ENCODE measurements around the gene LIN7A. TPM values are rescaled to one million over a fixed set of nuclear protein-coding genes. Genes with fewer than 3 reads are reported as not detected.

Gene LIN7A
- polyA plus RNA-seq, 4 donors = 0.27 to 9.0 (median 0.62) TPM

- whole genome bisulfite sequencing, 3 donors = 70 to 84% (median 73%) methylated on average over 2 of the region's 2 CpGs
- no peak for FAIRE-seq
These were observed 189.9 kb downstream of the LIN7A start for GRCh38 chr12:80747800-80748199.

GRCh38 chr12:80745851-80746505, 191.8 kb downstream of the LIN7A start:
- H3K9me3 ChIP-seq (ENCODE audit: control insufficient read depth in 2 of 2, insufficient read depth in 1 of 2, low read depth in 1 of 2, low read length in 1 of 2) = no peaks in the 10 kb centered on the region
- H3K27me3 ChIP-seq (ENCODE audit: control insufficient read depth in 3 of 3, insufficient read depth in 3 of 3, low read length in 3 of 3) = no peaks in the 10 kb centered on the region
- no peak for DNase-seq
- no peak overlapping the region for H3K27ac ChIP-seq (ENCODE audit: low read depth in 1 of 3, low read length in 2 of 3)
- FAIRE-seq = no peak
- no peaks in the 10 kb centered on the region for H3K36me3 ChIP-seq (ENCODE audit: control insufficient read depth in 3 of 3, insufficient read depth in 2 of 3, low read depth in 1 of 3, low read length in 3 of 3)
- H3K4me3 ChIP-seq (ENCODE audit: low read depth in 1 of 3, low read length in 3 of 3) = no peak overlapping the region
- WGBS, 3 donors = 65 to 72% (median 71%) methylated on average over 6 of the region's 6 CpGs
- H3K4me1 ChIP-seq (ENCODE audit: control insufficient read depth in 3 of 3, insufficient read depth in 2 of 3, low read depth in 1 of 3, low read length in 2 of 3) = no peaks in the 10 kb centered on the region

More at GRCh38 chr12:80747800-80748199, 189.9 kb downstream of the LIN7A start:
- Histone ChIP-seq H3K4me1 (ENCODE audit: control insufficient read depth in 3 of 3, insufficient read depth in 2 of 3, low read depth in 1 of 3, low read length in 2 of 3) (no peaks in the 10 kb centered on the region), H3K27ac (ENCODE audit: low read depth in 1 of 3, low read length in 2 of 3) (no peak overlapping the region), H3K36me3 (ENCODE audit: control insufficient read depth in 3 of 3, insufficient read depth in 2 of 3, low read depth in 1 of 3, low read length in 3 of 3) (no peaks in the 10 kb centered on the region), H3K27me3 (ENCODE audit: control insufficient read depth in 3 of 3, insufficient read depth in 3 of 3, low read length in 3 of 3) (no peaks in the 10 kb centered on the region), H3K4me3 (ENCODE audit: low read depth in 1 of 3, low read length in 3 of 3) (no peak overlapping the region), H3K9me3 (ENCODE audit: control insufficient read depth in 2 of 2, insufficient read depth in 1 of 2, low read depth in 1 of 2, low read length in 1 of 2) (no peaks in the 10 kb centered on the region)
- no peak for DNase-seq

Other genes with a start within 250 kb of the LIN7A start
- gene MYF6, start 230.3 kb downstream of the LIN7A start, polyA plus RNA-seq = under 1 TPM in 2 of 4 donors, not detected in 2; 0.31 to 0.54 TPM
- gene MYF5, start 221.0 kb downstream of the LIN7A start, polyA plus RNA-seq = under 1 TPM in 1 of 4 donors, not detected in 3; 0.10 TPM
- gene ACSS3, start 140.1 kb upstream of the LIN7A start, polyA plus RNA-seq = 1 to 10 TPM in 2 of 4 donors, under 1 TPM in 2; 0.22 to 6.2 (median 0.95) TPM

Data from small intestine (tissue), 7 donors.